ENCODE results near the gene GSX1.

Gene GSX1

DNA sequence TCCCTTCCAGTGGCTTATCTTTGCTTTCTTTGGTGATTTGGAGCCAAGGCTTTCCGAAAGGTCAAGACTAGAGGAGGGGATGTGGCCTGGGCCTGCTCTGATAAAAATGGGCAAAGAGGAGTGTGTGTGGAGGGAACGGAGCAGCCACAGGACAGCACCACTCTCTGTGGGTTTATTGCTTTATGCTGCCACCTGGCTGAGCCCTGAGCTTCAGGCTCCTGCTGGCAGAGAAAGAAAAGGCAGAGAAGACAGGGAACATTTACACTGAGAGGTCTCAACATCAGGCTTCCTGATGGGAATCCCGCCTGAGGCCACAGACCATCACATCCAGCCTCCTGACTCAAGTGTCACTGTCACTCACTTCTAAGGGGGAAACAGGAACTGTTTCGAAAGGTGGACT lies 9.2 kb upstream of the GSX1 start:
- Mint-ChIP-seq H3K27ac (no peak overlapping the region), H3K27me3 (ENCODE audit: low read depth) (peaks cover 85% of the 10 kb centered on the region), H3K36me3 (ENCODE audit: low read depth) (no peaks in the 10 kb centered on the region), H3K4me1 (no peaks in the 10 kb centered on the region), H3K9me3 (peaks cover 8% of the 10 kb centered on the region), H3K4me3 (no peak overlapping the region)
- TF ChIP-seq, protein P1, sequence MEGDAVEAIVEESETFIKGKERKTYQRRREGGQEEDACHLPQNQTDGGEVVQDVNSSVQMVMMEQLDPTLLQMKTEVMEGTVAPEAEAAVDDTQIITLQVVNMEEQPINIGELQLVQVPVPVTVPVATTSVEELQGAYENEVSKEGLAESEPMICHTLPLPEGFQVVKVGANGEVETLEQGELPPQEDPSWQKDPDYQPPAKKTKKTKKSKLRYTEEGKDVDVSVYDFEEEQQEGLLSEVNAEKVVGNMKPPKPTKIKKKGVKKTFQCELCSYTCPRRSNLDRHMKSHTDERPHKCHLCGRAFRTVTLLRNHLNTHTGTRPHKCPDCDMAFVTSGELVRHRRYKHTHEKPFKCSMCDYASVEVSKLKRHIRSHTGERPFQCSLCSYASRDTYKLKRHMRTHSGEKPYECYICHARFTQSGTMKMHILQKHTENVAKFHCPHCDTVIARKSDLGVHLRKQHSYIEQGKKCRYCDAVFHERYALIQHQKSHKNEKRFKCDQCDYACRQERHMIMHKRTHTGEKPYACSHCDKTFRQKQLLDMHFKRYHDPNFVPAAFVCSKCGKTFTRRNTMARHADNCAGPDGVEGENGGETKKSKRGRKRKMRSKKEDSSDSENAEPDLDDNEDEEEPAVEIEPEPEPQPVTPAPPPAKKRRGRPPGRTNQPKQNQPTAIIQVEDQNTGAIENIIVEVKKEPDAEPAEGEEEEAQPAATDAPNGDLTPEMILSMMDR (IDR thresholded peaks at IDR 0.05; ENCODE audit: unreplicated experiment in 3 of 3): peak in 1 of 3 experiments; percentile 21

DNA sequence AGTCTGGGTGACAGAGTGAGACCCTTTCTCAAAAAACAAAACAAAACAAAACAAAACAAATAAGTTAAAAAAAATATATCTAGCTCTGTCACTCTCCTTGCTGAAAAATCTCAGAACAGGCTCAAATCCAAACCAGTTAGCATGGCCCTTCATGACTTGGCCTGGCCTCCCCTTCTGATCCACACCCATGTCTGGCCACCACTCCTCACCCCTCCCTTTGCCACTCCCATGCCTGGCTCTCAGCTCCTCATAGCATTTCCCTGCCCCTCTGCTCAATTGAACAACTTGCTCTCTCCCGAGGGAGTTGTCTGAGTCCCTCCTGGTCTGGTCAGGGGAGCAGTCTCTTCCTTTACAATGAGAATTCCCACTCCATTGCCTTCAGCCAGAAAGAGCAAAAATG lies 4.0 kb upstream of the GSX1 start:
- peaks cover 96% of the 10 kb centered on the region for H3K27me3 Mint-ChIP-seq (ENCODE audit: low read depth)
- no peak overlapping the region for H3K4me3 Mint-ChIP-seq
- H3K36me3 Mint-ChIP-seq (ENCODE audit: low read depth): no peaks in the 10 kb centered on the region
- no peak overlapping the region for H3K27ac Mint-ChIP-seq
- TF ChIP-seq, protein P1 (IDR thresholded peaks at IDR 0.05; ENCODE audit: unreplicated experiment in 3 of 3): no peak
- H3K4me1 Mint-ChIP-seq: peaks cover 24% of the 10 kb centered on the region
- H3K9me3 Mint-ChIP-seq: peaks cover 17% of the 10 kb centered on the region

GRCh38 chr13:27789153-27789494 lies 3.2 kb upstream of the GSX1 start:
- peaks cover 96% of the 10 kb centered on the region for H3K27me3 Mint-ChIP-seq (ENCODE audit: low read depth)
- peaks cover 17% of the 10 kb centered on the region for H3K9me3 Mint-ChIP-seq

DNA sequence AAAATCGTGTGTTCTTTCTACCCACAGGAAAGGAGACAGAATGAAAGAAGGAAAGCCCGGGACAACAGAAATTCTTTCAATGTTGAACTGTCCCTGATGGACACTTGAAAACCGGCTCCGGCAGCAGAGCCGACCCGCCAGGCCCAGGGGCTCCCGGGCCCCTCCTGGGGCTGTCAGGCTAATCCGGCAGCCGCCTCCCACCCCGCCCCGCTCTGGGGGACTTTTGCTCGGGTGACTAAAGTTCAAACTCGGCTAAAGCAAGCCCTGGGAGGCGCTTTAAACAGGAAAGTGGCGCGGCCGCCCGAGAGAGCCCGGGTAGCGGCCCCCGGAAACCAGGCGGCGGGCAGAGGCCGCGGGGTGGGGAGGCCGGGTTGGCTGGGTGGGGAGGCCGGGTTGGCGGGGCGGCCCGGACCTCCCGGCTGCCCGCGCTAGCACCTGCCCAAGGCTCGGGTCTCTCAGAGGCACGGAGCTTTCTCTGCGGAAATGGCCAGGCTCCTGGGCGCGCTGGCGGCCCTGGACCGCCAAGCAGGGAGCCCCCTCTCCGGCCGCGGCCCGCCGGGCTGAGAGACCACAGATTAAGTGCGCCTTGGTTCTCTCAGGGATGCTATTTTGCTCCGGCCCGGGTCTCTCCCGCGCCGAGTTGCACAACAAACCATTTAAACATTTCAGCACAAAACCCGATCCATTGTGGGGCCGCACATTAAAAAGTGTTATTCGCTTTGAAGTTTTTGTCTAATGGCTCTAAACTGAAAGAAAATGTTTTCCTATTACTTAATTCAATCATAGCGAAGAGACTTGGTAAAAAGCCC lies 2.6 kb upstream of the GSX1 start:
- Mint-ChIP-seq H3K9me3 (peaks cover 17% of the 10 kb centered on the region), H3K27me3 (ENCODE audit: low read depth) (peaks cover 98% of the 10 kb centered on the region), H3K4me1 (peaks cover 28% of the 10 kb centered on the region), H3K36me3 (ENCODE audit: low read depth) (no peaks in the 10 kb centered on the region), H3K4me3 (peak overlapping the region in 1 of 3 experiments; percentile 12), H3K27ac (no peak overlapping the region)
- TF ChIP-seq, protein P1 (IDR thresholded peaks at IDR 0.05; ENCODE audit: unreplicated experiment in 3 of 3): no peak

More at GRCh38 chr13:27789153-27789494, 3.2 kb upstream of the GSX1 start:
- H3K36me3 Mint-ChIP-seq (ENCODE audit: low read depth): no peaks in the 10 kb centered on the region
- peaks cover 24% of the 10 kb centered on the region for H3K4me1 Mint-ChIP-seq
- H3K27ac Mint-ChIP-seq: no peak overlapping the region
- peak overlapping the region in 2 of 3 experiments; percentile 12 to 14 for H3K4me3 Mint-ChIP-seq
- TF ChIP-seq, protein P1 (IDR thresholded peaks at IDR 0.05; ENCODE audit: unreplicated experiment in 3 of 3): no peak

DNA sequence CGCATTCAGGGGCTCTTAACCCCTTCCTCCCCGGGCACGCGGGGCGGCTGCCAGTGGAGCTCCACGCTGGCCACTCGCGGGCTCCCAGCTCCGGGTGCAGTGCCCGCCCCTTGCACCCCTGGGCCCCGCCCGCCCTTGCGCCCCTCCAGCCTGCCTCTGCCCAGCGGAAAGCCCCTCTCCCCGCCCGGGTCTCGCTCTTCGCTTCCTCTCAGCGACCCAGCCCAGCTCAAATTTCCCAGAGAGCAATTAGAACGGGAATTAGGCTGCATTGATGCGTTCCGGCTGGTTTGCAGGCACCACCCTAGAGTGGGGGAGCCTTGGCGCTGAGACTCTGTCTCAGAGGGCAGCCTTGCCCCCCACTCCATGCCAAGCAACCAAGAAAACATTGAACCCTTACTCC lies 1.8 kb upstream of the GSX1 start:
- Mint-ChIP-seq H3K4me1 (peaks cover 28% of the 10 kb centered on the region), H3K27ac (no peak overlapping the region), H3K27me3 (ENCODE audit: low read depth) (peaks cover 98% of the 10 kb centered on the region), H3K4me3 (peak overlapping the region in 1 of 3 experiments; percentile 10), H3K36me3 (ENCODE audit: low read depth) (no peaks in the 10 kb centered on the region), H3K9me3 (peaks cover 12% of the 10 kb centered on the region)
- TF ChIP-seq, protein P1 (IDR thresholded peaks at IDR 0.05; ENCODE audit: unreplicated experiment in 3 of 3): no peak
